Stimulated activated CD4-positive, alpha-beta T cell treated with anti-CD3 and anti-CD28 coated beads, Interleukin-1b, Interleukin-23, amount 100 ng/mL, for 48 hours (primary cell): ENCODE measurements around the gene LPIN2.
A peak's percentile ranks its signal among the peaks of the same experiment; 100 is the strongest.

ENCODE experiments used
- DNase-seq: peaks from one replicate; pipeline ENCODE4 v3.0.0-alpha.2; 2020

The LPIN2 gene

DNA sequence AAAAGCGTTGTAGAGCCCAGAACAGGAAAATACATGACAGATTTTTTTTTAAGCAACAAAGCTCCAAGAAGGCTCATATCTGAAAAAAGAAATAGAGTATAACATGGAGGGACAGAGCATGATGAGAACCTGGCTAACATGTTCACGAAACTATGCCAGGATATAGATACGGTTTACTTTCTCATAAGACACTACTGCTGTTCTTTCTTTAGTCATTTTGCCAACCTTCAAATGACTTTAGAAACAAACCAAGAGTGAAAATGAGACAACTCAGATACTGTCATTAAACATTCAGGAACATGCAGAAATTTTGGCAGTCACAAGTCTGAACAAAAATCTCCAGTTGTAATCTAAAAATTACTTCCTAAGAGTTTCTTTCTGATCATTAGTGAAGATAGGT is 14.3 kb downstream of the LPIN2 start:
- DNase-seq, result no peak

DNA sequence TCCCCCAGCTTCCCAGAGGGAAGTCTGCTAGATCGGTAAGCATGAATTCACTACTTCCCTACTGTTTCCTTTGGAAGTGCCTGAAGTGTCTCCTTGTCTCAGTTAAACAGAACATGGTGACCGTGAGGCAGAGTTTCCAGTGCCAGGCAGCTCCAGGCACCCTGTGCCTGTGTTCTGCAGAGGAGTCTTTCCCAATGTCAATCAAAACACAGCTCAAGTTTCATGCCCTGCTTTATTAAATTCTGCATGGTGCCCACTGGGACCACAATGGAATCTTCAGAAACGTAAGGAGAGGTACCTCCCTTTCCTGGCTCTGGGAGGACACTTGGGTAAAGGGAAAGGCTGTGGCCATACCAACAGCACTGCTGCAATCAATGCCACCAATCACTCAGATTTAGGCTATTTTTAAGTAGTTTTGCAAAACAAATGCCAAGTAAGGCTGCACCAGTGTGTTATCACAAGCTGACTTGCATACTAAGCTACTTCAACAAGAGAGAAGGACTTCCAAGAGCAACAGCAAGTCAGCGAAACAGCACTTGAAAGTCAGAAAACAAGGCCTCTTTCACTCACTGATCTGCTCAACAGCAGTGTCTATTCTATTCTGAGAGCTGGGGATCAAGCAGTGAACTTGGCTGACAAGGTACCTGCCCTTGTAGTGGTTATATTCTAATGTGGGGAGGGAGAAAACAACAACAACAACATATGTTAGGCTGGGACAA is 14.9 kb downstream of the LPIN2 start:
- peak; percentile 37 for DNase-seq

DNA sequence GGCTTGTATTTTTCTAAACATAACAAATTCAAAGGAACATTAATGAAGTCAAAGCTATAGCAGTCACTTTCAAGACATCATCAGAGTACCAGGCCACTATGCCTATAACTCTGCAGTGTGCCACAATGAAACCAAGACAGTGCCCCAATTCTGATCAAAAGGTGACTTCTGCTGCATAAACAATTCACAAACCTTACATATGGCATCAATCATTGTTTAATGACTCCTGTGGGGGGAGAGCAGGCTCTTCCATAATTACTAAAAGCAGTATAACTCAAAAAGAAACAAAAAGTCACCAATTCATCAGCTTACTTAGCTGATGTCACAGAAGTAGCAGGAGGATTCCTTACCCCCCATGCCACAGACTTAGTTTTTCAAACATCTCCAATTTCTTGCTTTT is 15.5 kb downstream of the LPIN2 start:
- DNase-seq, result no peak

DNA sequence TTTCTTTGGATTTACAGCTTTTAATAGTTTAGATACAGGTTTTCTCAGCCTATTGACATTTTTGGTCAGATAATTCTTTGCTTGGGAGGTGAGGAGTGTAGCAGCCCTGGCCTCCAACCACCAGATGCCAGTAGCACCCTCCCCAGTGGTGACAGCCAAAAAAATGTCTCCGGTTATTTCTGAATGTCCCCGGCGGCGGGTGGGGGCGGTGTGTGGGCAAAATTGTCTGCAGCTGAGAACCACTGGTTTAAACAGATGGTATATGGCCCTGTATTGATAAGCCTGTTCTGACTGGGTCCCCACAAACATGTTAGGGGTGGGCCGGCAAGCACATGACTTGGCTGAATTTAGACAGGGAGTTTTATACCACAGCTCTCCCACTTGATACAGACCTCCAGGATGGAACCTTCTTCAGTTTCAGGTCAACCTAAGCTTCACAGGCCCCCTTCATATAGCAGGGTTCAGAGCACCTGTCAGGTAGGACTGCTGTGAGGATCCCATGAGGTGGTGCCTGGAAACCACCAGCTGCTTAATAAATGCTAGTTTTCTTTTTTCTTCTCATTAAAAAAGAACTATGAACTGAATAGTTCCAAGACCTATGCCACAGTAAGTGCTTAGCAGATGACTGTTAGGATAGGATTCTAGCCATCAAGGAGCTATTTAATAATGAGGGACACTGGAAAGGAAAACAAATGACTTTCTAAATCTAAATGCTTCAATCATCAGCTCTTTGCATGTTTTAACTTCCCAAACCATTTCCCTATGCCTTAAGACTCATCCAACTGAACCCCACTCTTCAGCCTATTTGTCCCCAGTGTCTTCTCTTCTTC is 18.1 kb downstream of the LPIN2 start:
- DNase-seq, result peak; percentile 78

GRCh38 chr18:2994020-2994589 is 18.8 kb downstream of the LPIN2 start:
- no peak for DNase-seq

- no peak for DNase-seq
Measured at GRCh38 chr18:2992995-2993877, 19.7 kb downstream of the LPIN2 start.

GRCh38 chr18:2990956-2991640 is 21.8 kb downstream of the LPIN2 start:
- DNase-seq, result no peak

DNA sequence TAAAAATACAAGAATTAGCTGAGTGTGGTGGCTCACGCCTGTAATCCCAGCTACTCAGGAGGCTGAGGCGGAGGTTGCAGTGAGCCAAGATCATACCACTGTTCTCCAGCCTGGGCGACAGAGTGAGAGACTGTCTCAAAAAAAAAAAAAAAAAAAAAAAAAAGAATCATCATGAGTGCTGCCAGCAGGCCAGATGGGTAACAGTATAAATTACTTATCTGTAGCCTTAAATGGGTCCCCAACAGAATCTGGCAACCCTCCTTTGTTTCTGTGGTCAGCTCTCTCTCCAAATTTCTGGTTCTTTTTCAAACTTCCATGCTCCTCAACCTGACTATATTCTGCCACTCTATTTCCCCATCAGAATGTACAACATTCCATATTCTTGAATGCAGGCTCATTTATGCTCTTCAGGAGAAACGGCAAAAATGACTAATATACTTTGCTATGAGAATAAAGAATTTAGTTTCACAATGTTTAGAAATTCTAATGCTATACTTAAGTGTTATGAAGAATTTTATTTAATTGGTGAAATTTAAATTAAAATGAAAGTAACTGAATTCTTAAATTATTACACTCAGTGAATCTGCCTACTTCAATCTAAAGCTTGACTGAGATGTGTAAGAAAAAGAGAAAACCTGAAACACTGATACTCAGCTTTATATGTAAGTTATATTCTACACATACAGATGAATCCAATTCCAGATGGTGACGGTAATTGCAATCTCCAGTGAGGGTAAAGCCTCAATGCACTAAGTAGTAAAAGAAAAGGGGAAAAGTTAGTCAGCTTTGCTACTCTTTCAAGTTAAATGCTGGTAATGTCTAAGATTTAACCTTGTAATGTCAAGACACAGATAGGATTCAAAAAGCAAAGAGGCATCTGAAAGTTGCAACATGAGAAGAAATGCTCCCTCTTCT is 24.8 kb downstream of the LPIN2 start:
- no peak for DNase-seq

DNA sequence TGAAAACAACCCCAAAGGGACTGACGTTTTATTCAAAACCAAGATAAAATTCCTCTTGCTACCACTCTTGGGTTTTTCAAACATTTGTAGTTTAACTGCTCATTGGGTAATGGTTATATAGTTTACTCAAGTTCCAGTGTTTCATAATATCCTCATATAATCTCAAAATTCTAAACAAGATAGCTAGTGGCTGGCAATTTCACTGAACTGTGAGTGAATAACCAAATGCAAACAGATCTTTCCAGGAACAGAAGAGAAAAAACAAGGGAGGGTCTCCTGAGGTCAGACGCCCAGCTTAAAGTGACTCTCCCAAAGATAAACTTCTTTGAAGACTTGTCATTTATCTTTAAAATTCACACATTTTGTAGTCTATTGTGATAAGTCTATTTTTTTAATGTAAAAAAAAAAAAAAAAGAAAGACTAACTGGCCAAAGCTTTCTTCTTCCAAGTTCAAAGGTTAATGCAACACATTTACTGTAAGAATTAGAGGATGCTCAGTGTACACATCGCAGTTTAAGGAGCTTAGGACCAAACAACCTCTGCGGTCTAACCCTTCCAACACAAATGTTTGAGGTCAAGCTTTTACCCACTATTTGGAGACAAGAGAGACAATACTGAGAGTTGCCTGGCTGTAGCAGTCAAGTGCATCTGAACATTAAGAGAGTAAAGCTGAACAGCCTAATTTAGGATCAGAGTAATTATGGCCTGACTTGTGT is 26.6 kb downstream of the LPIN2 start:
- no peak for DNase-seq

DNA sequence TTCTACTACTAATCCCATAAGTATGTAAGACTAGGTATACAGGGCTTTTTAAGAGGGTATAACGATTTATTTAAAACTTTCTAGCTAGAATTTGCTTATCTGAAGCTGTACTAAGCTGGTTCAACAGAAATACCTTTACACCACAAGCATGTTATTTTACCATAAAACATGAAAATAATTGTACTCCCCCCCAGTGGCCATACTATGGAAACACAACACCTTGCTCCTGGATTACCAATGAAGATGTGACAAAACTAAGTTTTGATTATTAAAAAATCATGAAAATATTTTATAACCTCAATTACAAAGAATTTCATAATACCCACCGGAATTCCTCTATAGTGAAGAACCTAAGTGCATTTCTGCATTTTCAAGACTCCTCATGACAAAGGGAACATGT is 27.3 kb downstream of the LPIN2 start:
- no peak for DNase-seq

DNA sequence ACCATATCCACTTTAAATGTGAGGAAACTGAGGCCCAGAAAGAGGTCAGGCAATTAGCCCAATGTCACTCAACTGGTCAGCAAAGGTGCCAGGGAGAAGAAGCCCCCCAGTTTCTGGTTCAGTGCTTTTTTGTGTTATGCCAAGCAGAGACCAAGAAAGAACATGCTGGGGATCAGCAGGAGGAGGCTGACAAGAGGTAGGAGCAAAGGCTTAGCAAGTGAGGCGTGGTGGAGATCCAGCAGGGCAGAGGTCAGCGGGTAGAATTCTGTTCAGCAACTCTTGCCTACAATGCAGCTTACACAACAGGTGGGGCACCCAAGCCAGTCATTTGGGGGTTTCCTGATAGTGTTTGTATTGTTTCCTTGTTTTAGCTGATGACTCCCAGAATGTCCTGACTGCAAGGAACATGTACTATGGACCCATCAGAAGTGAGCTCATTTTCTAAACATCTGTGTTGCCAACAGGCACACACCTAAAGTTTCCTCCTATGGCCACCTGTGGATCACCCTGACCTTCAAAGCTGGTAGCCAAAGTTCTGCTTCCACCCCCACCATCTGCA is 28.2 kb downstream of the LPIN2 start:
- DNase-seq, result no peak

DNA sequence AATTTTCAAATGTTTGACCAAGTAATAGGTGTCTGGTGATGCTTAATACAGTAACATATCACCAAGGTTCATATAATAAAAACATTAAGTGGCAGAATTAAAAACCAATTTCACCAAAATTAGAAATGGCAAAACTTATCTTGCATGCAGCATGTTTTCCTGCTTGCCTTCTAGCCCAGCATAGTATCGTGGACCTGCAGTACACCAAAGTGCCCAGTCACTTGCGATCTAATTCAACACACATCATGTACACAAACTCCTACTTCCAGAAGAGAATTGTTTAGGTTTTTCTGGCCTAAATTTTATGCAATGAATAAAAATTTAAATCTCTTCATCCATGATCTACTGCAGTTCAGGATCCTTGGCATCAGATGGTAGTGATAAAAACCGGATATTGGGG is 28.9 kb downstream of the LPIN2 start:
- DNase-seq, result no peak

DNA sequence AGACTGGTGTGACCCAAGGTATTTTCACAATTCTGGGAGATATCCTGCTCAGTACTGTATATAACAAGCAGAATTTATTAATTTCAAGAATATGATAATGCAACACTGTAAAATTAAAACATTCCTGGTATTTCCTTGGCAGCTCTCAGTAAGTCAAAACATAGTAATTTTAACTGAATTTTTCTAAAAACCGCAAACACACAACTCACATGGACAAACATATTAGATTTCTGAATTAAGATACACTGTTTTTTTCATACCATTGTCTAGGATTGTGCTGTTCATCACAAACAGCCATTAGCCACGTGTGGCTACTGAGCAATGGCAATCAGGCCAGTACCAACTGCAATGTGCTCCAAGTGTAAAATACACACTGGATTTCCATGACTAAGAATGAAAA is 29.6 kb downstream of the LPIN2 start:
- no peak for DNase-seq

DNA sequence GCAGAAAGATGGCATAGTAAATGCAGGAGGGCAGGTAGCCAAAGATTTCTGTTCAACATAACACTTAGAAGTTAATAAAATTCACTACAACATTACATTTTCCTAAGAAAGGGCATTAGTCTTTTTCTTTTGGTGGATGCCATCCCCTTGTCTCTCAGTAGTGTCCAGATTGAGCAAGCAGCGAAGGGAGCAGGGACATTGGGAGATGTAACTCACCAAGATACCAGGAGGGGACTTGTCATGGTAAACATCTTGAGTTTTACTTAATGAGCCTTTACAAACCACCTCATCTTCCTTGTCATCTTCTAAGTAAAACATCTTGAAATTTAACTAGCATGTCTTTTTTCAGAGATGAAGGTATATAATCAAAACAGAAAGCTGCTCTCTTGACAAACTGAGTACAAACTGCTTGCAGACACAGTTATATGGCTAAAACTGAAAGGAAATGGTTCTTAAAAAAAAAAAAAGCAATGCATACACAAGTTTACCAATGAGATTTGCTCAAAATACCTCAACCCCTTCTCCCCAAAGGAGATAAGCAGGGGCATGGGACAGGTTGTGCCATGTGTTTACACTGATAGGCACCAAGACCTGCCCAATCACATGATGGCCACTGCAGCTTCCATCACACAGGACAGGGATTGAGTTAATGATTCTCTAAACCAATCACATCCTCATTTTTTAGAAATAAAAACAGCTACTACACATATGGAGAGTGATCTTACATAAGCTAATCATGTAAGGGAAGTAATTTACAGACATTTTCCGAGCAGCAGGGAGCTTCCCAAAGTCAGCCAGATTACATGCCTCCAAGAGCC is 30.3 kb downstream of the LPIN2 start:
- DNase-seq, result no peak

GRCh38 chr18:2982022-2982421 is 30.9 kb downstream of the LPIN2 start:
- no peak for DNase-seq

DNA sequence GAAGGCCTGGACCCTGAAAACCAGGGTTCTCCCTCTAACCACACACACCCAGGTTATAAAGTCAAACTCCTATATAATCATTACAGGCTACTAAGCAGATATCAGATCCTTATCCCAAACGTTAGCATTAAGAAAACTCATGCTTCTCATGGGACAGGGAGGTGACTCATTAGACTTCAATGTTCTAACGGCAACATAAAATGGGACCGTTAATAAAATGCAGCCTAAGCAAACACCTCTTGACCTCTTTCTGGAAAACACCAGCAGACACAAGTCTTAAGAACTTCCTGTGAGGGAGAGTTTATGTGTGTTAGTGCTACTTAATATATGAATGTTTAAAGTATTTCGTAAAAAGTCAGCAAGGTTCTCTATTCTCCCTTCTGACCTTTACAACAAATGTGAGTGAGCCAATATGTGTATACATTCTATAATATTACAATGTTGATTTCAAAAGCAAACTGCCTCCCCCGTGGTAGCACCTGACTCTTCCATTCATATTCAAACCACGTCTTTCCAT is 31.7 kb downstream of the LPIN2 start:
- DNase-seq, result peak; percentile 40

- DNase-seq, result peak; percentile 43
Measured at GRCh38 chr18:2979871-2980790, 32.8 kb downstream of the LPIN2 start.

DNA sequence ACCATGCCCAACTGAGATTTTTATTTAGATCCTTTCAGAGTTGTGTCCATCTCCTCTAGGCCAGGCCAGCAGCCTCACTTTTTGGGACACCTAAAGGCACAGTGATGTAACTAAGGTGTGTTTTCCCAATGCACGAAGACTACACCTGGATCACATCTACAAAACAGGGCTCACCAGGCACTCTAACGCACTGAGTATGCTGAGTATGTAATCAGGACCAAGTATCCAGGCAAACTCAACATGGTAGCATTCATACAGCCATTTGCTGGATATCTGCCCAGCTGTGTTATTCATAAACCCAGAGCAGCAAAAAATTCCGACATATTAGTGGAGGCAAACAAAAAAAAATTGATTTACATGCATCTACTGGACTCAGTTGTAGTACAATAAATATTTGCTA is 33.8 kb downstream of the LPIN2 start:
- no peak for DNase-seq
